Neural cell (in vitro differentiated cells): ENCODE measurements around the gene SDS. TPM values are rescaled to one million over a fixed set of nuclear protein-coding genes. Genes with fewer than 3 reads are reported as not detected.

Experiments
- H2AFZ ChIP-seq: fragments of 200-600, 300-800 bp; sonication (generic), shearing (Covaris generic); 2 replicates; pipeline ENCODE4 v1.6.0; 2014; ENCODE audit warnings: low read depth, mild to moderate bottlenecking, antibody characterized with exemption, low read length, moderate library complexity
- H3F3A ChIP-seq: fragments of 200-600 bp; shearing (Covaris generic); 2 replicates; pipeline ENCODE4 v1.6.1; 2016; ENCODE audit warnings: mild to moderate bottlenecking, moderate library complexity, mixed read lengths, antibody characterized with exemption, low read length; ENCODE audit not compliant: insufficient read depth, poor library complexity, severe bottlenecking
- H3K27ac ChIP-seq: fragments of 200-600, 300-800 bp; sonication (generic), shearing (Covaris generic); 2 replicates; pipeline ENCODE4 v1.5.1; 2014; ENCODE audit warnings: mild to moderate bottlenecking, low read length, moderate library complexity
- H3K27me3 ChIP-seq: fragments of 300-800, 200-600 bp; sonication (generic), shearing (Covaris generic); 2 replicates; pipeline ENCODE4 v1.6.0; 2014; ENCODE audit warnings: mild to moderate bottlenecking, low read depth, low read length, moderate library complexity; ENCODE audit not compliant: insufficient read depth
- H3K36me3 ChIP-seq: fragments of 300-800, 200-600 bp; sonication (generic), shearing (Covaris generic); 2 replicates; pipeline ENCODE4 v1.5.1; 2014; ENCODE audit warnings: mild to moderate bottlenecking, antibody characterized with exemption, low read length, moderate library complexity; ENCODE audit not compliant: insufficient read depth
- H3K4me2 ChIP-seq: fragments of 300-800, 200-600 bp; sonication (generic), shearing (Covaris generic); 2 replicates; pipeline ENCODE4 v1.6.0; 2014; ENCODE audit warnings: mild to moderate bottlenecking, low read length
- H3K4me3 ChIP-seq: fragments of 300-800, 200-600 bp; sonication (generic), shearing (Covaris generic); 2 replicates; pipeline ENCODE4 v1.5.1; 2014; ENCODE audit warnings: mild to moderate bottlenecking, low read length, moderate library complexity
- H3K79me2 ChIP-seq: fragments of 200-600 bp; shearing (Covaris generic); replicated peaks from 2 replicates; pipeline ENCODE4 v1.6.0; 2014; ENCODE audit warnings: mild to moderate bottlenecking, low read length, moderate library complexity; ENCODE audit not compliant: insufficient read depth
- H3K9ac ChIP-seq: fragments of 300-800, 200-600 bp; sonication (generic), shearing (Covaris generic); 2 replicates; pipeline ENCODE4 v1.6.1; 2016; ENCODE audit warnings: mild to moderate bottlenecking, low read length, mixed read lengths
- H3K9me2 ChIP-seq: fragments of 200-600 bp; shearing (Covaris generic); 2 replicates; pipeline ENCODE4 v1.6.1; 2016; ENCODE audit warnings: mild to moderate bottlenecking, low read length, mixed read lengths; ENCODE audit not compliant: insufficient read depth
- H3K9me3 ChIP-seq: fragments of 200-600, 300-800 bp; sonication (generic), shearing (Covaris generic); 2 replicates; pipeline ENCODE4 v1.6.1; 2016; ENCODE audit warnings: mild to moderate bottlenecking, mixed run types, low read length, moderate library complexity, mixed read lengths
- H4K20me1 ChIP-seq: fragments of 200-600 bp; shearing (Covaris generic); 2 replicates; pipeline ENCODE4 v1.6.1; 2016; ENCODE audit warnings: mild to moderate bottlenecking, mixed run types; ENCODE audit not compliant: insufficient read depth
- CTCF ChIP-seq: fragments of 450-650 bp; IDR thresholded peaks from 2 replicates; pipeline ENCODE4 v1.5.1; 2014; ENCODE audit warnings: antibody characterized with exemption, mild to moderate bottlenecking, moderate library complexity; ENCODE audit not compliant: poor library complexity, severe bottlenecking
- EP300 ChIP-seq: fragments of 450-650 bp; conservative IDR thresholded peaks from 2 replicates; pipeline ENCODE4 v1.6.1; 2014; ENCODE audit warnings: antibody characterized with exemption, mild to moderate bottlenecking, moderate library complexity; ENCODE audit not compliant: poor library complexity, severe bottlenecking
- EZH2 ChIP-seq: fragments of 200-600, 300-800 bp; shearing (Covaris generic), sonication (generic); IDR thresholded peaks from 2 replicates; pipeline ENCODE4 v1.6.1; 2014; ENCODE audit warnings: antibody characterized with exemption, low read length, borderline replicate concordance, mild to moderate bottlenecking; ENCODE audit not compliant: insufficient read depth, poor library complexity, severe bottlenecking
- MXI1 ChIP-seq: fragments of 450-650 bp; conservative IDR thresholded peaks from 2 replicates; pipeline ENCODE4 v1.6.1; 2014; ENCODE audit warnings: antibody characterized with exemption, mild to moderate bottlenecking; ENCODE audit not compliant: poor library complexity, severe bottlenecking
- POLR2AphosphoS5 ChIP-seq: IDR thresholded peaks from 2 replicates; pipeline ENCODE4 v1.6.1; 2012
- RAD21 ChIP-seq: fragments of 450-650 bp; conservative IDR thresholded peaks from 2 replicates; pipeline ENCODE4 v1.6.1; 2014; ENCODE audit warnings: antibody characterized with exemption, mild to moderate bottlenecking, moderate library complexity
- REST ChIP-seq: IDR thresholded peaks from 2 replicates; pipeline ENCODE4 v1.6.1; 2012; ENCODE audit warnings: borderline replicate concordance
- SMC3 ChIP-seq: fragments of 450-650 bp; conservative IDR thresholded peaks from 2 replicates; pipeline ENCODE4 v1.6.1; 2014; ENCODE audit warnings: antibody characterized with exemption, mild to moderate bottlenecking, moderate library complexity; ENCODE audit not compliant: poor library complexity
- TAF1 ChIP-seq: IDR thresholded peaks from 2 replicates; pipeline ENCODE4 v1.6.1; 2012; ENCODE audit warnings: low read depth
- polyA plus RNA-seq: library from polyadenylated mRNA; depleted of rRNA; stranded (reverse); fragments of >200 nt; gene quantifications from 2 replicates; pipeline ENCODE4 v1.2.3, GENCODE V29; 2014

The SDS gene
- polyA plus RNA-seq, 1 donor from 2014 or later = not detected

GRCh38 chr12:113422886-113423669 lies 19.4 kb upstream of the SDS start:
- Histone ChIP-seq H3K79me2 (no peaks in the 10 kb centered on the region), H3K27me3 (no peaks in the 10 kb centered on the region), H3K27ac (no peak overlapping the region), H3K9me2 (no peaks in the 10 kb centered on the region), H2AFZ (no peak overlapping the region), H4K20me1 (no peaks in the 10 kb centered on the region), H3K4me2 (no peak overlapping the region), H3K4me3 (no peak overlapping the region), H3K9ac (no peak overlapping the region), H3K36me3 (no peaks in the 10 kb centered on the region), H3F3A (no peaks in the 10 kb centered on the region), H3K9me3 (no peaks in the 10 kb centered on the region)
- TF ChIP-seq EZH2 (no peak), SMC3 (no peak), REST (no peak), RAD21 (no peak), CTCF (no peak), MXI1 (no peak), TAF1 (no peak), EP300 (no peak), POLR2AphosphoS5 (no peak)

- Histone ChIP-seq H3K27ac (no peak within 1 kb of the TSS), H3K4me2 (no peak within 1 kb of the TSS)
Observed at GRCh38 chr12:113422030-113422885, 18.6 kb upstream of the SDS start, which contains the start of gene SDSL. Gene SDSL (plus strand): TSS chr12:113422380. CDS start chr12:113427983, 5,603 bp downstream.

More at GRCh38 chr12:113422030-113422885, 18.6 kb upstream of the SDS start, which contains the start of gene SDSL:
- Histone ChIP-seq H3K9ac (no peak within 1 kb of the TSS), H3K36me3 (no peaks in the 10 kb centered on the region), H2AFZ (no peak within 1 kb of the TSS), H3K9me2 (no peaks in the 10 kb centered on the region), H3K4me3 (no peak within 1 kb of the TSS), H3K27me3 (no peaks in the 10 kb centered on the region), H3K9me3 (no peaks in the 10 kb centered on the region), H3K79me2 (no peaks in the 10 kb centered on the region), H3F3A (no peaks in the 10 kb centered on the region), H4K20me1 (no peaks in the 10 kb centered on the region)
- TF ChIP-seq EZH2 = no peak
- no peak for TF ChIP-seq REST
- no peak for TF ChIP-seq TAF1
- no peak for TF ChIP-seq RAD21
- no peak for TF ChIP-seq SMC3
- TF ChIP-seq EP300 = no peak
- TF ChIP-seq MXI1 = no peak
- no peak for TF ChIP-seq CTCF
- TF ChIP-seq POLR2AphosphoS5 = no peak
